GM18499 (cell line): Measurements from ENCODE around the gene GRAP2.

Experiments
- ATAC-seq: cut with Tn5 transposase; IDR thresholded peaks from one replicate; pipeline ENCODE4 v1.9.1; 2021; ENCODE audit warnings: moderate number of reproducible peaks; ENCODE audit not compliant: insufficient read depth, unreplicated experiment

Gene GRAP2

DNA sequence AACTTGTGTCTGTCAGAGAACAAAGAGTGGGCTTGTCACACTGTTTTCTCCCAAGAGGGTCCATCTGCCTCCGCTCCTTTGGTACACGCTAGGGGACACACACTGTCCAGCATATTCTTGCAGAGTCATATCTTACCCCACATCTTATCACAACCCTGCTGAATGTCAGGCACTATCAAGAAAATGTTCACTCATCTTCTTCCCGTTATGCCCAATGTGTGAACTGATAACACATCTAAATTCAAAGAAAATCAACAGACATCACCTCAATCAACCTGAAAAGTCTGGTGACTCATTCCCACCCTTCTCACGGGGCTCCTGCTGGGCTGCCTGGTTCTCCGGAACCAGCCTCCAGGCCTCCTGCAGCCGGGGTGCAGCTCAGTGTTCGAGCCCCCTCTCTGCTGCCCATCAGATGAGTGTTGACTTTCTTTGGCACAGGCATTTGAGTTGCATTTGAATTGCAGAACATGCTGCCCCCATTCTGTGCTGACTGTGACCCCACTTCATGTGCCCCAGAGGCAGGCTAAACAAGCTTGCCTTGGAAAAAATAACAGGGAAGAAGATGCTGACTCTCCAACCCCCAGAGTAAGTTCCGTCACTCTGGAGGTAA, 19.4 kb downstream of the GRAP2 start:
- no peak for ATAC-seq

DNA sequence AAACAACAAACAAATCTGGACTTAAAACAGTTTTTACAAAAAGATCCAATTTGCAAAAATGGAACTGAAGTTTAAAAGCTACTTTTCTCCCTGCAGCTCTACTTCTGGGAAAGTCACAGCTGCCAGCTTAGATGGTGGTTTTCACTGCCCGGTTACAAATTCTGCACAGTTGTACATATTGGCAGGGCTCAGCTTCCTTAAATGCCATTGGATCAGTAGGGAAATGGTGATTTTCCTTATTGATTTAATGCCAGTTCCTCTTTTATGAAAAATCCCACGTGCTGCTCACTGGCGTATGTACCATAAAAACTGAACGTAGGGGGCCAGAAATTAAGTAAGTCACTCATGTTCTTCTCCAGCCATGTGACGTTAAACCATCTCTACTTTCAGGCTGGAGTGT, 22.8 kb downstream of the GRAP2 start:
- ATAC-seq, result no peak

DNA sequence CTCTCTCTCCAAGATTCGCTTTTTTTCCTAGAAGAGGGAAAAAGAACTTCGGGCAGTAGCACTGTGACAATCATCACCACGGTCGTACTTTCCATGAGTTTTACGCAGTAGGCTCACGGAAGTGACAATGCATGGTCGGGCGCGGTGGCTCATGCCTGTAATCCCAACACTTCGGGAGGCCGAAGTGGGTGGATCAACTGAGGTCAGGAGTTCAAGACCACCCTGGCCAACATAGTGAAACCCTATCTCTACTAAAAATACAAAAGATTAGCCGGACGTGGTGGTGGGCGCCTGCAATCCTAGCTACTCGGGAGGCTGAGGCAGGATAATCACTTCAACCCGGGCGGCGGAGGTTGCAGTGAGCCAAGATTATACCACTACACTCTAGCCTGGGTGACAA, 23.4 kb downstream of the GRAP2 start:
- no peak for ATAC-seq

DNA sequence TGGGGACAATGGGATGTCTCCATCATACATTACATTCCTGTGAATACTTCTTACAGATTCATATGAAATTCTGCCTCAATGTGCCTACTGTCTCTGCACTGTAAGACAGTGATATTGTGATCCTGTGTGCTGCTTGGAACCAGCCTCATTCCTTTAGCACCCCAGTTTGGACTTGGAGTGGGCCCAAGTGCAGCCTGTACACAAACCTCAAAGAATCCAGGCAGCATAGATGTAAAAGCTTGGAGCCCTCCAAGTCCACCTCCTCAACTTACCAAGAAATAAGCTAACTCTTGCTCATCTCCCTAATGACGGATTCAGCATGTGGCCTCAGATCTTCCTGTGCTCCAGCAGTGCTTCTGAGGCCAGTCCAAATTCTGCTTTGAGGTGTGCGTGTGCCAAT, 24.4 kb downstream of the GRAP2 start:
- no peak for ATAC-seq

DNA sequence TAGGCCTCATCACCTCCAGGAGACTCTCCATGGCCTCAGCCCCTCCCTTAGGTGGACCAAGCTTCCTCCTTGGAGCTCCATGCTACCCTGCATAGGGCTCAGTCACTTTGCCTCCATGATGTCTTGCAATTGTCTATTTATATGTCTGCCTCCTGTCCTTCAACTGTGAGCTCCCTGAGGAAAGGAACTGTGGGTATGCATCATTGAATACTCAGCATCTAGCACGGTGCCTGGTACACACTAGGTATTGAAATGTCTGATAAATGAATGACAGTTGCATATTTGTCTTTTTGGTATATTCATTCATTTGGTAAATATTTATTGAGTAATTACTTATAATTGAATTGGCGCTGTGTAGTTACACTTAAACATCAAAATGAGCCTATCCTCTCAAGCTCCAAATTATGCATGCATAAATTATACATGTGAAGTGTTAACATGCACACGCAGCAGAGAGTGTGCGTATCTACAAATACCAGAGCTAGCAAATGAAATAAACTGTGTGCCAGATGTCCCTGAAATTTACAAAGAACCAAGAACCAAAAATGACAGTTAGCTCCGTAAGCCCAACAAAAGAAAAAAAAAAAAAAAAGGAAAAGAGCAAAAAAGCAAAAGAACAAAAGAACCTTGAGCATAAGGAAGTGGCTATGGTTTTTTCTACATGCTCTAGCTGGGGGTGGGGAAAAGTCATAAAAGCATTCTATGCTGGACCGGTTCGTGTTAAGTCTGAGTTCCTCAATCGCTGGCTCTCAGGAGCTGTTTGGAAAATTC, 25.2 kb downstream of the GRAP2 start:
- no peak for ATAC-seq

DNA sequence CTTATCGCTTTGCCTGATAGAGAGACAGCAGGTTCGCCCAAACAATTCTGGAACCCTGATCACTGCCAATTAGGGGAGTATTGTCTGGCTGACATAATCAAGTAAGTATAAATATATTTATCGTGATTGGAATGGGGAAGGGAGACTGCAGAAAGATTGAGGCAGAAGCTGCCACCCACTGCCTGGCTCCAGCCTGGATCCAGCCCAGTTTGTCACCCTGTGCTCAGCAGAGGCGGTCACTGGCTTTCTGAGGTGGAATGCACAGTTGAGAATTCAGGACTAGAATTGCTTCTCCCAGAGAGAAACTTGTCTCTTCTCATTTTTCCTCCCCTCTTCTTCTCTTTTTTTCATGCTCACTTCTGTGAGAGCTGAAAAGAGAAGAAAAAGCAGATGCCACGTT, 25.9 kb downstream of the GRAP2 start:
- no peak for ATAC-seq

DNA sequence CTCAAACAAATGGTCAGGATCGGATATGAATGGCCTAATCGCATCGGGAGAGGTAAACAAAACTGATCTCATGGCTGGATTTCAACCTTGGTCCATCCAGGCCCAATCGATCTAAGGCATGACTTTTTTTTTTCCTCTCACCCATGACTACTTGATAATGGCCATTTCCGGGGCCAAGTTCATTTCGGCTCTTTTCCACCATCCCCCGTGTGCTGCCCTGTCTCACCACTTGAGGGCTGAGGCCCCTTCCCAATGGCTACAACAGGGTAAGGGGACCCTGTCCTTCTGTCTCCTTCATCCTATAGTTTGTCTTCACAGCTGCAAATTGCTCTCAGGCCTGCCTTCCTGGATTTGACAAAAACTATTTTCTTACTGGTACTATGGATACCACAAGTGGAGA, 26.7 kb downstream of the GRAP2 start:
- no peak for ATAC-seq

DNA sequence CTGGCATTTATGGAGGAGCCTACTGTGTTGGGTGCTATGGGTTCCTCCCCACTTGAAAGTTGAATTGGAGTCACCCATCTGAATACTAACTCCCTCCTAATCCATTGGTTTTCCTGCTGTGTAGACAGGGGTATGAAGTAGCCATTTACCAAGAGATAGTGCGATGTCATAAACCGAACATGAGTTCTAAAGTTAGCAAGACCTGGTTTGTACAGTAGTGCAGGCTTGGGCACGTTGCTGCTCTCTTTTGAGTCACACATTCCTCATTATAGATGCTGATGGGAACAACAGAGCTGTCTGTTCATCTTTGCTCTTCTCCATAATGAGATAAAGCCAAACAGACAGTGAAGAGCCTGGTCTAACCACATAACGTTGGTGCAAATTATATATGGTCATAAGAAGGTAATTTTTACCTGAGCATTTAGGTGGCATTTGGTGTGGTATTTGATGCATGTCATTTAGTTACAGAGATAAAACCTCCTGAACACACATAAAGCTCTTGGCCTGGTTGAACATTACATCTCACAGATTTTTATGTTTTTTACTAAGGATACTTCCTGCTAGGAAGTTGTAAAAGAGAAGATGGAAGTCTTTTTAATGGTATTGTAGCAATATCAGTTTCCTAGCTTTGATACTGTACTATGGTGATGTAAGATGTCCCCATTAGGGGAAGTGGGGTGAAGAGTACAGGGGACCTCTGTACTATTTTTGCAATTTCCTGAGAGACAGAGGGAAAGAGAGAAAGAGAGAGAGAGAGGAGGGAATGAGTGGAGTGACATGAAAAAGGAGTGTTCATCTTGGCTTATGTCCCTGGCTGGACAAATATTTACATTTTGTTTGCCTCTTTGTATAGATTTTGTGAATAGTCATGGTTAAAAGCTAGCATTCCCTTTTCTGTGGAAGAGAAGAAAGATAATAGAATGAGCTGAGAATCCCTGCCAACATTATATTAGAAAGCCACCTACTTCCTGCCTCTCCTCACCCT, 27.9 kb downstream of the GRAP2 start:
- no peak for ATAC-seq

DNA sequence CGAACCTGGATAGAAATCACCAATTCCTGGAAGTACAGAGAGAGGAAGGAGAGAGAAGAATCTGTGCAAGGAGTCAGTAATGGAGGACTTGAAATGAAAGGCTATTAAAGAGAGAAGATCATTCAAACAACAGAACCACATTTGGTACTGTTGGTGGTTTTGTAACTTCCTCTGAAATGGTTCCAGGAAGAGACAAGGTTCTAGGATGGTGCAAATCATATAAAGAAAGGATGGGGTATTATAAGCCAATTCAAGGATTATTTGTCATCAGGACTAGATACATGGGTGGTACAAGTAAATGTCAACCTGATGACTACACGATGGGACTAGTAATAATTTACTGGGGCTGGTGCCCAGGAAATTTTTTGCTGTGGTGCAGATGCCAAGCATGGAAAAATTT, 30.4 kb downstream of the GRAP2 start:
- ATAC-seq, result no peak

DNA sequence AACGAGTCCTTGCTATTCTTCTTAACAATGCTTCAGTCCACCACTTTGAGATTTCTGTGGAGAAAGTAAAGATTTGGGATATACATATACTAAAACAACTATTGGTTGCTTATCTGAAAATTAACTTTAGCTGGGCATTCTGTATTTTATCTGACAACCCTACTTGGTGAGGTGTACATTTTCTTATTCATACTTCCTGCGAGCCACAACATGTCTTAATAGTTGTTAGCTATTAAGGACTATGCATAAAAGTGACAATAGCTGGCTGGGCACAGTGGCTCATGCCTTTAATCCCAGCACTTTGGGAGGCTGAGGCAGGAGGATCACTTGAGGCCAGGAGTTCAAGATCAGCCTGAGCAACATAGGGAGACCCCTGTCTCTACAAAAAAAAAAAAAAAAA, 31.3 kb downstream of the GRAP2 start:
- no peak for ATAC-seq

DNA sequence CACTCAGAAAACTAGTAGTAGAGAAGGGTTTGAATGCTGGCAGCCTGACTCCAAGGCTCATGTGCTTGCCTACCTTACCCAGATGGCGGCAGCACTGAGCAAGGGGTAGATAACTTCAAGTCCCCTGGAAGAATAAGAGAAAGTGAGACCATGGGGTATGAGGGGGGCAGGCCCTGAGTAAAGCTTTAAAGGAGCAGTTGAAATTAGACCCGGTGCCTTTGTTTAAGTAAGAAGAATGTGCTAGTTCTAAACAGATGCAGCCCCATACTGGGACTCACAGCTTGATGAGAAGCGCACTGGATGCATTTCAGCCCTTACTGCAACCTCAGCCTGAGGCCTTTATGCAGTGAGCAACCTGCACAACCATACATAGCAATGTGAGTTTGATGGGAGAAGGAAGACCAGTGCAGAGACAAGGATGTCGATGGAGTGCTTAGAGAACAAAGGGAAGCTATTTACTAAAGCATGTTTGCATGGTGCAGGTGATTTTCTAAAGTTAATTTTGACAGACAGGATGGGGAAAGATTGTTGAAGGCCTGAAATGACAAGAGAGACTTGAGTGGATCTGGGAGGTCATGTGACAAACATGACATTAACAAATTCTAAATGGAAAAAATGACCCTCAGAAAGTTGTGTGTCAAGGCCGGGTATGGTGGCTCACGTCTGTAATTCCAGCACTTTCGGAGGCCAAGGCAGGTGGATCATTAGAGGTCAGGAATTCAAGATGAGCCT, 32.2 kb downstream of the GRAP2 start:
- no peak for ATAC-seq

DNA sequence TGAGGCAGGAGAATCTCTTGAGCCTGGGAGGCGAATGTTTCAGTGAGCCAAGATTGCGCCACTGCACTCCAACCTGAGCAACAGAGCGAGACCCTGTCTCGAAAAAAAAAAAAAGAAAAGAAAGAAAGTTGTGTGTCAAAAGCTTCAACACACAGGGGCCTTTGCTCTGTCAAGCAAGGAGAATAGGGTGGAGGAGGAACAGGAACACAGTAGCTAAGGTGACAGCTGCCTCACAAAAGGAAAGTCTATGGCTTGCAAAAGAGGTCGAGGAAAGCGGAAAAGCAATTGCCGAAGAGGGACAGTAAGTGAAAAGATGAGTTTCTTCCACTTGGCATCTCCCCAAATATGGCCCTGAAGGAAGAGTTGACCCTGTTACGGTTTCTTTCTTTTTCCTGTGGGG, 32.9 kb downstream of the GRAP2 start:
- ATAC-seq, result no peak

DNA sequence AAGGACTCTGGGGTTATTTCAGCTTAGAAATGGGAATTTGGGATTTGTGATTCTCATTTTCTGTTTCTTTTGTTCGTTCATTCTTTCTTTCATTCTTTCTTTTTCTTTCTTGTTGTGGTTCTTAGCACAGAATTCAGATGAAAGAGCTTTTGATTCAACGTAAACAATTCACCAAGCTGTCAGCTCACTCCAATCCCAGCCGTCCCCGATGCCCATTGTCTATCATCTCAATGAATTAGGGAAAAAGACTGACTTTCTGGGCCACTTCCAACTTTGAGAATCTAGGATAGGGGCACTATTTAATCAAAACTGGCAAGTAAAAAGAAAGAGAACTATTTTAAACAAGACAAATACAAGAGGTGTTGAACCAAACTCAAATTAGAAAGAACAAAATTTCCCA, 34.2 kb downstream of the GRAP2 start:
- ATAC-seq, result no peak

DNA sequence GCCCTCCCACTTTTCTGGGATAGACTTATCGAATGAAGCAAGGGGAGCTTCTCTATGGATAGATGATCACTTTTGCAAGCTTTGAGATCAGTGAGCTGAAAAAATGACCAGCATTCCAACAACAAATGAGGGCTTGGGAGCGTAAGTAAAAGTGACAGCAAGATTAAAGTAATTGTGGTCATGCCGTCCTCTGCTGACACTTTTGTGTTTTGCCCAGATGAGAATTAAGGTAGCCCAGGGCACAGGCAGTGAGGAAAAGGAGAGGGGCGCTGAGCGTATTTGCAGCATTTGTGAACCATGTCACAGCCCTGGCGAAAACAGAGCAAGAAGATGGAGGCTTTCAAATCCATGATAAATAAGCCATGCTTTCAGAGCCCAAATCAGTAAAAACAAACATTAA, 34.7 kb downstream of the GRAP2 start:
- no peak for ATAC-seq

DNA sequence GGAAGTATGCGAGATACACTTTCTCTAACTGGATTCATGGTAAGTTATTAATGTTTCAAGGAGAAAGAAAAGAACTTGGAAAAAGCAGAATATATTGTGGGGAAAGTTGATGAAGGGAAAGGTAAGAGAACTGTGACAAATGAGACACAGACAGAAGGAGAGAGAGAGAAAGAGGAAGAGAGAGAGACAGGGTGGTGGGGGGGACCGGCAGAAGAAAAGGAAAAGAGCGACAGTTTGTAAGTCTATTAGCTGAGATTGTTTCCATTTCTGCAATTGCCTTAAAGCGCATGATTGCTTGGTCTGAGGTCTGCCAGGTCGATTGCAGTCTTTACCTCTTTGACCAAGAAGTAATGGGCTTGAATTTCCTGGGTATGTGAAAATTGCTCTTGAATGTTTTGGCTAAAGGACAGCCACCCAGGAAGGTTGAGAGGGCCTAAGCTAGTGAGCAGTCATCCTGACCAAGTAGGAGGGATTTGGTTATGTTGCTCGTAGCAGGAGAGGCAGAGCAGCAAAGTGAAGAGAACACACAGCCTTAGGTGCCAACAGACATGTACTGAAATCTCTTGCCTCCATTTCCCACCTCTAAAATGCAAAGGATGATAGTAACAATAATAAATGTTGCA, 35.8 kb downstream of the GRAP2 start:
- ATAC-seq, result no peak

DNA sequence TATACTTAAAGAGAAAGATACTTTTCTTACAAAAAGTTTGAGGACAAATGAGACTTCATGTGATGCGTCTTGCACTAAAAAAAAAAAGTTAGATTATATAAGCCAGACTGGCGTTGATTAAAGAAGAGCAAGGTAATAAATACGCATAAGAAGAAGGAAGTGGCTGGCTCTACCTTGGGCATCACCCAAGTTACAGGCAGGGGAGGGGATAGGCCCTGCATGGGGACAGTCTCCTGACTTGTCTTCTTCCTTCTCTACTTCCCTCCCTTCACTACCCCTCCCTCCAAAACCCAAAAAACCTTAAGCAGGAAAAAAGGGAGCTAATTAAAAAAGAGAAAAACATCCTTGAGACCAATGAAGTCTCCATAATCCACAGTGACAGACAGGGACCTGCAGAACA, 37.0 kb downstream of the GRAP2 start:
- no peak for ATAC-seq

DNA sequence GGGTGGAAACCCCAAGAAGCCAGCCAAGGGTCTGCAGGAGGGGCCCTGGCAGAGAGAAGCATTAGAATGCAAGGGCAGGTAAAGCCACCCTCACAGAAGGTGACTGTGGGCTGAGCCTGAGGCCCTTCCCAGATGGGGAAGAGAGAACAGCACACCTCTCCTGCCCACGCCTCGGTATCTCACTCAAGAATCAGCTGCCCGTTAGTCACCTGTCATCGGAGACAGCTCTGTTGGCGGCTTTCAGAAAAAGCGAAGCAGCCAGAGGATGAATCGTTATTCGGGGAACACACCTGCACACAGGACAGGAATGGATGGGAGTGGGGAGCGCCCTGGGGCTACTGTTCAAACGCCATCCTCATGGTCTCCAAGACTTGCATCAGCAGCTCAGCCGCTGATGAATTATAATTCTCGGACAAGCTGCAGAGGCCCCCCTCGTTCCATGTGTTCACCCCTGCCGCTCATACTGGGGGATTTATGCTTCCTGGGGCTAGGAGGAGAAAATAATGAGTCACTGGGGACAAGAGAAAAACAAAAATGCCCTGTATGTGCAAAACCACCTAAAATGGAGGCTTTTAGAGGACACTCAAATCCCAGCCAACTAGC, 37.7 kb downstream of the GRAP2 start:
- ATAC-seq, result no peak

DNA sequence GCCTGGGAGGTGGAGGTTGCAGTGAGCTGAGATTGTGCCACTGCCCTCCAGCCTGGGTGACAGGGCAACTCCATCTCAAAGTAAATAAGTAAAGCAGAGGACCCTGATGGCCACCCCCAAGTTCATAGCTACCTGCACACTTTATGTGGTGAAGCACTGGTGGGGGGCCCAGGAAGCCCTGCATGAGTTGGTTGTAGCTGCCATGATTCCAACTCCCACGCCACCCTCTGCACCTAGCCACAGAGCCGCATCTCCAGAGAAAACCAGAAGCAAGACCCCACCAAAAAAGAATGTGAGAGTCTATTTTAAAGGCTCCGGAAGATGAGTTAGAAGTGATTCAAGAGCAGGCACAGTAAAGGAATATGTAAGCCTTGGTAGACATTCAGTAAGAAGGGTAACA, 38.9 kb downstream of the GRAP2 start:
- ATAC-seq, result no peak

DNA sequence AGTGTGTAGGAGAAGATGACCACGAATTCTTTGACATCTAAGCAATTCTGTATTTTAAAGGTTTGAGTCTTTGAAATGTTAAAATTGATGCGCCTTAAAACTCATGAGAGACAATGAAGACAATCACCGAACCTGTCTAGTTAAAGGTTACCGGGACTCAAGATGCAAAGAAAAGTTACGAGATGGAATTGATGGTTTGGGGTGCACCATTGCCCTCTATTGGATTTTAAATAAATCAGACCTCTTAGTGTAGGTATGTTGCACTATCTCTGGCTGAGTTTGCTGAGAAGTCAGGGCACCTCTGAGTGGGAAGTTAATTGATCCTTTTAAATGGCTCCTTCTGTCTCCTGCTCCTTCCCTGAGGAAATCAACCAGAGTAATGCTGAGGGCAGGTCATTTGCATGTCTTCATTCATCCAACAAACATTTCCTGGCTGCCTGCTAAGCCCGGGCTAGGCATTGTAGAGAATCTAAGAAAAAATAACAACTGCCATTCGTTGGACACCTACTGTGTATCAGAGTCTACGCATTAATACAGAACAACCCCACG, 39.9 kb downstream of the GRAP2 start:
- ATAC-seq, result no peak
